ENCODE results near the gene PHIP. TPM values are rescaled to one million over a fixed set of nuclear protein-coding genes. Genes with fewer than 3 reads are reported as not detected.

PHIP gene
- total and polyA plus RNA-seq, 2 donors (not counting 3 experiments of a cell fraction or from before 2014, with no cell fraction given): 3.5 to 28.4 TPM

DNA sequence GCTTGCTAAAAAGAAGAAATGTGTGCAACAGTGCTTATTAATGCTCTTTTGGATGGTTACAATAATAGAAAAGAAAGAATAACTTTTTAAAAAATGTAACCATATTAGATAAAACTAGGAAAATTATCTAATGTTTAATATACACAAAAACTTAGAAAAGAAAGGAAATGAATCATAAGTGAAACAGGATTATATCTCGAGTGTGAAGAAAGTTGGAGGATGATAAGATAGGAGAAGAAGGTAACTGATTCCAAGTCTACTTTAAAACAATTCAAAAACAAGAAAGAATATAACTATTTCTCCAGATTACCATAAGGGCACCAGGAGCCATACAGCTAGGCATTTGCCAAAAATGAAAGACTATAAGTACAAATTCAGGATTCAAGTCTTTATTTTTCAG, 73.0 kb downstream of the PHIP start:
- peak; percentile 64 for DNase-seq (ENCODE audit: low read depth, low spot score)
- Histone ChIP-seq H3K27me3 (ENCODE audit: control insufficient read depth in 2 of 2, insufficient read depth in 2 of 2, low read length in 2 of 2) (no peaks in the 10 kb centered on the region), H3K9me3 (replicated peaks; ENCODE audit: control insufficient read depth, insufficient read depth, low read length) (no peaks in the 10 kb centered on the region), H3K9me1 (replicated peaks; ENCODE audit: control insufficient read depth, extremely low read depth, insufficient read depth, low read length) (no peaks in the 10 kb centered on the region), H3K9ac (replicated peaks; ENCODE audit: extremely low read depth, insufficient read depth, low read length) (no peak overlapping the region), H3K27ac (ENCODE audit: insufficient read depth, low read depth, low read length) (peak overlapping the region; percentile 58), H3K79me2 (ENCODE audit: control insufficient read depth, insufficient read depth, low read length) (no peaks in the 10 kb centered on the region), H3K4me1 (ENCODE audit: control insufficient read depth, extremely low read depth, insufficient read depth, low read length) (peaks cover 22% of the 10 kb centered on the region), H3K4me3 (replicated peaks in 1 of 3; ENCODE audit: insufficient read depth in 1 of 3, low read depth in 1 of 3, low read length in 3 of 3) (no peak overlapping the region), H4K20me1 (replicated peaks; ENCODE audit: control insufficient read depth, extremely low read depth, insufficient read depth, low read length) (no peaks in the 10 kb centered on the region), H3K36me3 (ENCODE audit: control insufficient read depth in 2 of 2, extremely low read depth in 1 of 2, insufficient read depth in 2 of 2, low read length in 2 of 2) (peaks cover 0 to 11% of the 10 kb centered on the region in 2 experiments), H2AFZ (ENCODE audit: low read depth, low read length) (no peak overlapping the region), H3K4me2 (ENCODE audit: insufficient read depth, low read length) (peak overlapping the region; percentile 82)
- TF ChIP-seq EZH2 (IDR thresholded peaks at IDR 0.05; ENCODE audit: borderline replicate concordance, low read depth, low read length, severe bottlenecking) (no peak), POLR2A (IDR thresholded peaks at IDR 0.05; ENCODE audit: low read depth, low read length) (no peak), POLR2AphosphoS5 (IDR thresholded peaks at IDR 0.05; ENCODE audit: insufficient read depth, low read depth, low read length) (no peak), MYC (IDR thresholded peaks at IDR 0.05; ENCODE audit: low read depth, low read length) (no peak), GATA2 (IDR thresholded peaks at IDR 0.05; ENCODE audit: insufficient read depth, insufficient read length, low read depth, low read length) (peak; percentile 59), FOS (IDR thresholded peaks at IDR 0.05; ENCODE audit: borderline replicate concordance, insufficient read depth, low read length) (peak; percentile 53), JUN (IDR thresholded peaks at IDR 0.05; ENCODE audit: borderline replicate concordance, insufficient read depth, insufficient read length, low read depth) (peak; percentile 22)
- TF ChIP-seq, protein P1, sequence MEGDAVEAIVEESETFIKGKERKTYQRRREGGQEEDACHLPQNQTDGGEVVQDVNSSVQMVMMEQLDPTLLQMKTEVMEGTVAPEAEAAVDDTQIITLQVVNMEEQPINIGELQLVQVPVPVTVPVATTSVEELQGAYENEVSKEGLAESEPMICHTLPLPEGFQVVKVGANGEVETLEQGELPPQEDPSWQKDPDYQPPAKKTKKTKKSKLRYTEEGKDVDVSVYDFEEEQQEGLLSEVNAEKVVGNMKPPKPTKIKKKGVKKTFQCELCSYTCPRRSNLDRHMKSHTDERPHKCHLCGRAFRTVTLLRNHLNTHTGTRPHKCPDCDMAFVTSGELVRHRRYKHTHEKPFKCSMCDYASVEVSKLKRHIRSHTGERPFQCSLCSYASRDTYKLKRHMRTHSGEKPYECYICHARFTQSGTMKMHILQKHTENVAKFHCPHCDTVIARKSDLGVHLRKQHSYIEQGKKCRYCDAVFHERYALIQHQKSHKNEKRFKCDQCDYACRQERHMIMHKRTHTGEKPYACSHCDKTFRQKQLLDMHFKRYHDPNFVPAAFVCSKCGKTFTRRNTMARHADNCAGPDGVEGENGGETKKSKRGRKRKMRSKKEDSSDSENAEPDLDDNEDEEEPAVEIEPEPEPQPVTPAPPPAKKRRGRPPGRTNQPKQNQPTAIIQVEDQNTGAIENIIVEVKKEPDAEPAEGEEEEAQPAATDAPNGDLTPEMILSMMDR (IDR thresholded peaks at IDR 0.05; ENCODE audit: extremely low read depth in 1 of 2, insufficient read depth in 1 of 2, low read depth in 1 of 2, low read length in 2 of 2): no peak
- TF ChIP-seq, protein P2, sequence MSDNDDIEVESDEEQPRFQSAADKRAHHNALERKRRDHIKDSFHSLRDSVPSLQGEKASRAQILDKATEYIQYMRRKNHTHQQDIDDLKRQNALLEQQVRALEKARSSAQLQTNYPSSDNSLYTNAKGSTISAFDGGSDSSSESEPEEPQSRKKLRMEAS (IDR thresholded peaks at IDR 0.05; ENCODE audit: insufficient read depth, insufficient read length): no peak
- BruUV-seq (replicated peaks): no TSS peak
- ChIA-PET POLR2A (no interaction called here), CTCF (no interaction called here)
- dilution Hi-C loops (cut with MboI; ENCODE audit: extremely low pct_ligation_motif_present, low sequenced_read_pairs): no loop called here
- intact Hi-C loops (cut with micrococcal nuclease): no loop called here
- no peak for FAIRE-seq

All from endothelial cell of umbilical vein (primary cell).